Measurements from ENCODE around the gene DMGDH.

DNA sequence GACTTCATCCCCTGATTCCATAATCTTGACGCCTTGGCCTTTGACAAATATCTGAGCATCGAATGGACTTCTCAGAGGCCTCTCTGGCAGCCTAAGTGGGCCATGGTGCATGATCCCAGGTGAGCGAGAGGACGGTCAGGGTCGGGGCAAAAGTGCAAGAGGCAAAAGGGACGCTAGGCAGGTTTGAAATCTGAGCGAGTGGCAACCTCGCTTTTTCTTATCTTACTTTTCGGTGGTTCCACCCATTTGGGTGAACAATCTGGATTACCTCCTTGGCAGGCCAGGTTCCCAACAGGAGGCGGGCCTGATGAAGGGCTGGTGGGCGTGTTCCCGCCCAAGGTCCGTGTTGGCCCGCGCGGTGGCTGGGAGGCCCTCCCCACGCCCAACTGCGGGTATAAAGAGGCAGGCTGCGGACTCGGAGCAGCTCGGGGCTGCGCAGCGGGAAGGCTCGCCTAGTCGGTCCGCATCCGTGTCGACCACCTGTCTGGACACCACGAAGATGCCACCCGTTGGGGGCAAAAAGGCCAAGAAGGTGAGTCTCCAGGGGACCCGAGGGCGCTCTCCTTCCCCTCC lies 42.0 kb upstream of the DMGDH start, which contains the start of gene BHMT:
- TF ChIP-seq, protein P1, sequence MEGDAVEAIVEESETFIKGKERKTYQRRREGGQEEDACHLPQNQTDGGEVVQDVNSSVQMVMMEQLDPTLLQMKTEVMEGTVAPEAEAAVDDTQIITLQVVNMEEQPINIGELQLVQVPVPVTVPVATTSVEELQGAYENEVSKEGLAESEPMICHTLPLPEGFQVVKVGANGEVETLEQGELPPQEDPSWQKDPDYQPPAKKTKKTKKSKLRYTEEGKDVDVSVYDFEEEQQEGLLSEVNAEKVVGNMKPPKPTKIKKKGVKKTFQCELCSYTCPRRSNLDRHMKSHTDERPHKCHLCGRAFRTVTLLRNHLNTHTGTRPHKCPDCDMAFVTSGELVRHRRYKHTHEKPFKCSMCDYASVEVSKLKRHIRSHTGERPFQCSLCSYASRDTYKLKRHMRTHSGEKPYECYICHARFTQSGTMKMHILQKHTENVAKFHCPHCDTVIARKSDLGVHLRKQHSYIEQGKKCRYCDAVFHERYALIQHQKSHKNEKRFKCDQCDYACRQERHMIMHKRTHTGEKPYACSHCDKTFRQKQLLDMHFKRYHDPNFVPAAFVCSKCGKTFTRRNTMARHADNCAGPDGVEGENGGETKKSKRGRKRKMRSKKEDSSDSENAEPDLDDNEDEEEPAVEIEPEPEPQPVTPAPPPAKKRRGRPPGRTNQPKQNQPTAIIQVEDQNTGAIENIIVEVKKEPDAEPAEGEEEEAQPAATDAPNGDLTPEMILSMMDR (IDR thresholded peaks at IDR 0.05; ENCODE audit: borderline replicate concordance, extremely low read depth, low read length, poor library complexity, severe bottlenecking) = no peak
- TF ChIP-seq EZH2 (IDR thresholded peaks at IDR 0.05; ENCODE audit: borderline replicate concordance, low read depth, low read length, severe bottlenecking) = no peak

All from DND-41 (cell line).